ENCODE results near the gene LYRM1.
"Not testable (repeated sequence)": the region's sequence is repeated elsewhere in the genome, so short reads cannot be mapped to it uniquely, and the experiment has no call there.

The LYRM1 gene

DNA sequence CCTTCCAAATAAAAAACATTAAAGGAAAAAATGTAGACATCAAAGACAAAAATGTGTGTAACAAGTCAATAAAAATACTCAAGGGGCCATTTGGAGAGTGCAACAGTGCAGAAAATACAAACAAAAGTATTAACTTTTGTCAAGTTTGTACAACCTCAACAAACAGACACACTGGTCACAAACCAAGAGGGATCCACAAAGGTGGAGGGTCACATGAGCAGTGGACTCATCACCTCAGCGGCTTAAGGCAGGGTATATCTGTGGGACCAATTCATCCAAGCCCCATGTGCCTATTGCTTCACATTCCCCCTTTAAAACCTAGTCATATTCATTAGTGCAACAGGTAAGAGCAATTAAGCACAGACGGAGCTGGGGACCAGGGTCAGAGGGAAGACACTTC is 45.6 kb upstream of the LYRM1 start:
- H3K27ac ChIP-seq: no peak overlapping the region
- H3K27me3 ChIP-seq (ENCODE audit: insufficient read depth, low read depth, severe bottlenecking): no peaks in the 10 kb centered on the region
- no peak for DNase-seq
- H3K9me3 ChIP-seq (ENCODE audit: severe bottlenecking): no peaks in the 10 kb centered on the region
- TF ChIP-seq CTCF (IDR thresholded peaks at IDR 0.05; ENCODE audit: low read depth, low read length): no peak
- peaks cover 60% of the 10 kb centered on the region for H3K36me3 ChIP-seq
- no peak overlapping the region for H3K4me3 ChIP-seq (ENCODE audit: low read depth, low read length)

- no peak overlapping the region for H3K27ac ChIP-seq
- DNase-seq: no peak
- no peaks in the 10 kb centered on the region for H3K9me3 ChIP-seq (ENCODE audit: severe bottlenecking)
- H3K4me3 ChIP-seq (ENCODE audit: low read depth, low read length): no peak overlapping the region
- peaks cover 81% of the 10 kb centered on the region for H3K36me3 ChIP-seq
- no peak for TF ChIP-seq CTCF (IDR thresholded peaks at IDR 0.05; ENCODE audit: low read depth, low read length)
- H3K27me3 ChIP-seq (ENCODE audit: insufficient read depth, low read depth, severe bottlenecking): no peaks in the 10 kb centered on the region
These were observed 43.3 kb upstream of the LYRM1 start for GRCh38 chr16:20857281-20857680.

DNA sequence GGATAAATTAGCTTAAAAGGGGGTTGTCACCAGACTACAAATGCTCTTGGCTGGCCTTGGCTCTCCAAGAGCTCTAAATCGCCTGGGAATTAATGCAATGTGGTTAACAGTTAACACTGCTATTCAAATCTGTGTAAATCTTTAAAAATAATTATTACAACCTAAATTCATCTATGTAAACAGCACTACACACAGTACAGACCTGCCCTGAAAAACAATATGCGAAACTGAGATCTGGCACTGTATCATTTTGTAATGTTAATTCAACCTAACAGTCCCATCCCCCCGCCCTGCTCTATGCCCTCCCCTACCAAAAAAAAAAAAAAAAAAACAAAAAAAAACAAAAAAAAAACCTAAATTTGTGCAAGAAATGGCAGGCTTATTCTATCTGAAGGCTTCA is 41.3 kb upstream of the LYRM1 start:
- TF ChIP-seq CTCF (IDR thresholded peaks at IDR 0.05; ENCODE audit: low read depth, low read length): no peak
- H3K4me3 ChIP-seq (ENCODE audit: low read depth, low read length): no peak overlapping the region
- H3K36me3 ChIP-seq: peaks cover 78% of the 10 kb centered on the region
- no peak for DNase-seq
- peaks cover 7% of the 10 kb centered on the region for H3K9me3 ChIP-seq (ENCODE audit: severe bottlenecking)
- H3K27ac ChIP-seq: no peak overlapping the region; the same call in 1 of the 2 replicates
- no peaks in the 10 kb centered on the region for H3K27me3 ChIP-seq (ENCODE audit: insufficient read depth, low read depth, severe bottlenecking)

GRCh38 chr16:20859699-20860098 is 40.9 kb upstream of the LYRM1 start:
- peaks cover 7% of the 10 kb centered on the region for H3K9me3 ChIP-seq (ENCODE audit: severe bottlenecking)
- peaks cover 78% of the 10 kb centered on the region for H3K36me3 ChIP-seq
- H3K27ac ChIP-seq: peak overlapping the region; percentile 69
- no peak for DNase-seq
- no peak overlapping the region for H3K4me3 ChIP-seq (ENCODE audit: low read depth, low read length)
- no peak for TF ChIP-seq CTCF (IDR thresholded peaks at IDR 0.05; ENCODE audit: low read depth, low read length)
- H3K27me3 ChIP-seq (ENCODE audit: insufficient read depth, low read depth, severe bottlenecking): no peaks in the 10 kb centered on the region

- TF ChIP-seq CTCF (IDR thresholded peaks at IDR 0.05; ENCODE audit: low read depth, low read length): no peak
- Histone ChIP-seq H3K36me3 (peaks cover 75% of the 10 kb centered on the region), H3K9me3 (ENCODE audit: severe bottlenecking) (peaks cover 7% of the 10 kb centered on the region), H3K27ac (peak overlapping the region; percentile 69), H3K4me3 (ENCODE audit: low read depth, low read length) (no peak overlapping the region), H3K27me3 (ENCODE audit: insufficient read depth, low read depth, severe bottlenecking) (no peaks in the 10 kb centered on the region)
- DNase-seq: no peak
These were observed 40.2 kb upstream of the LYRM1 start for GRCh38 chr16:20860361-20860760.

DNA sequence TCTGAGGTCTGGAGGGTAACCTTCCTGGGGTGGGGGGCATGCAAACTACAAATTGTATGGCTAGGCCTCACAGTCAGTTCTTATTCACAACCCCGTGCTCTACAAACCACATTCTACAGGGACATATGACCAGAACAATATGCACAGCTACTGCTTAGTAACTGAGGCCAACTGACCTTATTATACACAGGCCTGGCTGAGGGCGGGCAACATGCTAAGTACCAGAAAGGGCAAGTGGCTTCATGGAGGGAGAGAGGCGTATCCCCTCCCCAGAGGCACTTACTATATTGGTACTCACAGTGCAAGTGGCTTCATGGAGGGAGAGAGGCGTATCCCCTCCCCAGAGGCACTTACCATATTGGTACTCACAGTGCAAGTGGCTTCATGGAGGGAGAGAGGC is 39.6 kb upstream of the LYRM1 start:
- not testable (repeated sequence) for H3K9me3 ChIP-seq (ENCODE audit: severe bottlenecking); H3K27me3 ChIP-seq (ENCODE audit: insufficient read depth, low read depth, severe bottlenecking); H3K4me3 ChIP-seq (ENCODE audit: low read depth, low read length); DNase-seq
- Histone ChIP-seq H3K27ac (peak overlapping the region; percentile 69), H3K36me3 (peaks cover 69% of the 10 kb centered on the region)
